CD14-positive monocyte (primary cell): Measurements from ENCODE around the gene GGTLC2. TPM values are rescaled to one million over a fixed set of nuclear protein-coding genes. Genes with fewer than 3 reads are reported as not detected.

Experiments
- DNase-seq, 3 donors: peaks; one replicate each; pipeline ENCODE4 v3.0.0-alpha.2; 2011 to 2022
- H2AFZ ChIP-seq: 2 replicates; pipeline ENCODE4 v1.6.0; 2012; ENCODE audit warnings: mild to moderate bottlenecking, low read depth, low read length, inconsistent platforms; ENCODE audit not compliant: insufficient read depth, poor library complexity, severe bottlenecking
- H3K27ac ChIP-seq, 2 donors: 1 replicate in 1 of 2; 2 replicates in 1 of 2; pipeline ENCODE4 v1.5.1; 2012 to 2013; ENCODE audit warnings: low read length in 2 of 2, control low read depth in 1 of 2, inconsistent platforms in 1 of 2, low read depth in 1 of 2, mild to moderate bottlenecking in 1 of 2
- H3K27me3 ChIP-seq, 2 donors: one replicate each; pipeline versions ENCODE4 v1.6.0 to v1.6.1; 2011 to 2013; ENCODE audit warnings: low read length in 2 of 2; ENCODE audit not compliant: control insufficient read depth in 2 of 2, insufficient read depth in 2 of 2
- H3K36me3 ChIP-seq, 2 donors: replicated peaks in 1 of 2; 1 replicate in 1 of 2; 2 replicates in 1 of 2; pipeline versions ENCODE4 v1.5.1 to v1.6.1; 2012 to 2013; ENCODE audit warnings: low read length in 2 of 2, control low read depth in 1 of 2, inconsistent platforms in 1 of 2, mild to moderate bottlenecking in 1 of 2; ENCODE audit not compliant: insufficient read depth in 2 of 2, control insufficient read depth in 1 of 2
- H3K4me1 ChIP-seq, 2 donors: 1 replicate in 1 of 2; 2 replicates in 1 of 2; pipeline versions ENCODE4 v1.5.1 to v1.6.1; 2012 to 2013; ENCODE audit warnings: low read length in 2 of 2, control low read depth in 1 of 2, inconsistent platforms in 1 of 2, mild to moderate bottlenecking in 1 of 2, moderate library complexity in 1 of 2; ENCODE audit not compliant: insufficient read depth in 2 of 2, control insufficient read depth in 1 of 2
- H3K4me2 ChIP-seq: replicated peaks from 2 replicates; pipeline ENCODE3; 2012; ENCODE audit warnings: low read length, moderate library complexity, mild to moderate bottlenecking; ENCODE audit not compliant: poor library complexity, severe bottlenecking; ENCODE audit errors: extremely low read depth
- H3K4me3 ChIP-seq, 3 experiments: fragments of 200-600 bp in 1 of 3; sonication (generic) in 1 of 3; replicated peaks in 1 of 3; 1 replicate in 2 of 3; 2 replicates in 1 of 3; pipeline ENCODE4 v1.5.1; 2011 to 2013; ENCODE audit warnings: low read length in 3 of 3, mild to moderate bottlenecking in 3 of 3, control low read depth in 2 of 3, low read depth in 2 of 3, inconsistent platforms in 1 of 3, moderate library complexity in 1 of 3
- H3K79me2 ChIP-seq: 2 replicates; pipeline ENCODE4 v1.6.0; 2012; ENCODE audit warnings: mild to moderate bottlenecking, control low read depth, inconsistent platforms, low read length, moderate library complexity; ENCODE audit not compliant: insufficient read depth
- H3K9ac ChIP-seq: 2 replicates; pipeline ENCODE4 v1.6.0; 2017; ENCODE audit warnings: low read length, mild to moderate bottlenecking; ENCODE audit not compliant: insufficient read depth, poor library complexity, severe bottlenecking
- H3K9me3 ChIP-seq, 2 donors: replicated peaks in 1 of 2; 1 replicate in 1 of 2; 2 replicates in 1 of 2; pipeline versions ENCODE4 v1.5.1 to v1.6.1; 2012 to 2013; ENCODE audit warnings: low read length in 2 of 2, control low read depth in 1 of 2; ENCODE audit not compliant: control insufficient read depth in 1 of 2, insufficient read depth in 1 of 2
- H4K20me1 ChIP-seq: 2 replicates; pipeline ENCODE4 v1.6.0; 2012; ENCODE audit warnings: mild to moderate bottlenecking, low read length, control low read depth, moderate library complexity; ENCODE audit not compliant: insufficient read depth
- H3K27ac Mint-ChIP-seq, 7 donors: one replicate each; pipeline ENCODE4 v1.8.0; 2020; ENCODE audit warnings: mild to moderate bottlenecking in 7 of 7, mixed read lengths in 7 of 7, moderate library complexity in 6 of 7, inconsistent platforms in 2 of 7
- H3K27me3 Mint-ChIP-seq, 3 donors: one replicate each; pipeline ENCODE4 v1.8.0; 2021 to 2022; ENCODE audit warnings: low read depth in 3 of 3, mild to moderate bottlenecking in 3 of 3, mixed read lengths in 3 of 3, moderate library complexity in 3 of 3, inconsistent platforms in 1 of 3
- H3K36me3 Mint-ChIP-seq, 2 donors: one replicate each; pipeline ENCODE4 v1.8.0; 2020; ENCODE audit warnings: mixed read lengths in 2 of 2, inconsistent platforms in 1 of 2, mild to moderate bottlenecking in 1 of 2
- H3K4me1 Mint-ChIP-seq: one replicate; pipeline ENCODE4 v1.8.0; 2020; ENCODE audit warnings: mild to moderate bottlenecking, mixed read lengths
- H3K4me3 Mint-ChIP-seq, 2 donors: one replicate each; pipeline ENCODE4 v1.8.0; 2020; ENCODE audit warnings: mild to moderate bottlenecking in 2 of 2, mixed read lengths in 2 of 2, moderate library complexity in 1 of 2
- H3K9me3 Mint-ChIP-seq, 7 donors: one replicate each; pipeline ENCODE4 v1.8.0; 2020 to 2022; ENCODE audit warnings: mixed read lengths in 7 of 7, mild to moderate bottlenecking in 6 of 7, moderate library complexity in 6 of 7, inconsistent platforms in 2 of 7
- CTCF ChIP-seq: fragments of 200-600 bp; IDR thresholded peaks from one replicate; pipeline ENCODE4 v1.8.0; 2022; ENCODE audit warnings: antibody characterized with exemption, mild to moderate bottlenecking
- WGBS: methylation state at CpG from one replicate; pipeline ENCODE4 v1.1.5; 2013; ENCODE audit warnings: missing lambda C conversion rate; ENCODE audit not compliant: insufficient coverage; 5-methylcytosine and 5-hydroxymethylcytosine counted together
- intact Hi-C, 2 donors: fragments of 100-400 bp; cut with micrococcal nuclease; formaldehyde crosslinking; loops; one replicate each; pipeline versions ENCODE4 v1.15.0 to v1.15.1; 2023
- polyA plus RNA-seq, 3 donors: library from polyadenylated mRNA; depleted of rRNA in 1 of 3; unstranded in 2 of 3; stranded (reverse) in 1 of 3; fragments of 300-500 nt in 2 of 3; fragments of >200 nt in 1 of 3; fragmentation: Illumina TruSeq in 2 of 3; gene quantifications; 1 replicate in 2 of 3; 2 replicates in 1 of 3; pipeline ENCODE4 v1.2.3, GENCODE V29; 2012 to 2021

The GGTLC2 gene
- polyA plus RNA-seq, 3 donors: not detected

DNA sequence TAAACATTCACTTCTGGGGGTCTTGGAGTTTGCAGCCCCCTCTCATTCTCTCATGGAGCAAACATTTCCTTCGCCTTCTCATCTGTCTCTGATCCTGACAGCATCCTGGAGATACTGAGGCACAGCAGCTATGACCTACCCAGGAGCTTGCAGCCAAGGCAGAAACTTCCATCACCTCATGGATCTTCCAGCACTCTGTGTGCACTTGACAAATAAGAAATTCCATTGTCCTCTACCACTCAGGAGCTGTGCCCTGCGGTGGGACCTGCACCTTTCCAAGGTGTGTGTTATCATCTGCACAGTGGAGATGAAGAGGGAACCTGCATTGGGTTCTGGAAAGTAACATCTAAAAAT is 49.1 kb downstream of the GGTLC2 start:
- no peak overlapping the region for H2AFZ ChIP-seq
- no peaks in the 10 kb centered on the region for H3K36me3 Mint-ChIP-seq
- H3K4me3 ChIP-seq: no peak overlapping the region
- H3K9me3 ChIP-seq: no peaks in the 10 kb centered on the region
- intact Hi-C loops: no loop called here
- no peak for TF ChIP-seq CTCF
- H3K36me3 ChIP-seq: no peaks in the 10 kb centered on the region
- no peak overlapping the region for H3K27ac Mint-ChIP-seq
- no peaks in the 10 kb centered on the region for H3K9me3 Mint-ChIP-seq
- H3K4me2 ChIP-seq: no peak overlapping the region
- peaks cover 33% of the 10 kb centered on the region for H3K4me1 Mint-ChIP-seq
- H3K4me1 ChIP-seq: peaks cover 16% of the 10 kb centered on the region in 2 donors
- no peak overlapping the region for H3K27ac ChIP-seq
- H3K9ac ChIP-seq: no peak overlapping the region
- no peak overlapping the region for H3K4me3 Mint-ChIP-seq
- peaks cover 0 to 4% (median 2%) of the 10 kb centered on the region in 3 donors for H3K27me3 Mint-ChIP-seq
- H3K79me2 ChIP-seq: no peaks in the 10 kb centered on the region
- no peak for DNase-seq
- no peaks in the 10 kb centered on the region for H4K20me1 ChIP-seq
- no peaks in the 10 kb centered on the region for H3K27me3 ChIP-seq
- WGBS: 100% methylated on average over 1 of the region's 2 CpGs

DNA sequence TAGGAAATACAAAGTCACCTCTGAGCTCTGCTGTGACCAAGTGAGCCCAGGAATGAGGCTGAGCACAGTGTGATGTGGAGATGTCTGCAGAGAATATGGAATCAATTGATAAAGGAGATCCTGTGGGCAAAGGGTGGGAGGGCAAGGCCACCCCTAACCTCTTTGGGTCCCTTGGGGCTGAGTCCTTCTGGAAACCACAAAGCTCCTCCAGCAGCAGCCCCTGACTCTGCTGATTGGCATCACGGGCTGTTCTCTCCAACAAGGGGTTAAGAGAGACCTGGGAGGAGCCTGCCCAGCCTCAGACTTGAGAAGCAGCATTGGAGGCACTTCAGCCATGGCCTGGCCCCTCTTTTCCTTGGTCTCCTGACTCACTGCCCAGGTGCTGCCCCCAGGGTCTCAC is 49.7 kb downstream of the GGTLC2 start:
- no peaks in the 10 kb centered on the region for H4K20me1 ChIP-seq
- no peak overlapping the region for H3K27ac Mint-ChIP-seq
- intact Hi-C loops: no loop called here
- H3K36me3 ChIP-seq: no peaks in the 10 kb centered on the region
- H3K4me1 Mint-ChIP-seq: peaks cover 33% of the 10 kb centered on the region
- no peaks in the 10 kb centered on the region for H3K9me3 Mint-ChIP-seq
- H3K27me3 ChIP-seq: no peaks in the 10 kb centered on the region
- H3K4me1 ChIP-seq: peaks cover 16% of the 10 kb centered on the region in 2 donors
- H3K4me2 ChIP-seq: no peak overlapping the region
- H3K79me2 ChIP-seq: no peaks in the 10 kb centered on the region
- WGBS: 83% methylated on average over 1 of the region's 1 CpG
- H3K4me3 Mint-ChIP-seq: no peak overlapping the region
- peaks cover 0 to 4% (median 2%) of the 10 kb centered on the region in 3 donors for H3K27me3 Mint-ChIP-seq
- no peak overlapping the region for H3K9ac ChIP-seq
- H3K36me3 Mint-ChIP-seq: no peaks in the 10 kb centered on the region
- no peak overlapping the region for H3K27ac ChIP-seq
- no peak for DNase-seq
- no peak overlapping the region for H2AFZ ChIP-seq
- no peak overlapping the region for H3K4me3 ChIP-seq
- no peak for TF ChIP-seq CTCF
- H3K9me3 ChIP-seq: no peaks in the 10 kb centered on the region
